Measurements from ENCODE around the gene PAPSS1. TPM values are rescaled to one million over a fixed set of nuclear protein-coding genes. Genes with fewer than 3 reads are reported as not detected.
A peak's percentile ranks its signal among the peaks of the same experiment; 100 is the strongest.

The PAPSS1 gene
- total RNA-seq, 1 donor from 2014 or later = 54.9 TPM

DNA sequence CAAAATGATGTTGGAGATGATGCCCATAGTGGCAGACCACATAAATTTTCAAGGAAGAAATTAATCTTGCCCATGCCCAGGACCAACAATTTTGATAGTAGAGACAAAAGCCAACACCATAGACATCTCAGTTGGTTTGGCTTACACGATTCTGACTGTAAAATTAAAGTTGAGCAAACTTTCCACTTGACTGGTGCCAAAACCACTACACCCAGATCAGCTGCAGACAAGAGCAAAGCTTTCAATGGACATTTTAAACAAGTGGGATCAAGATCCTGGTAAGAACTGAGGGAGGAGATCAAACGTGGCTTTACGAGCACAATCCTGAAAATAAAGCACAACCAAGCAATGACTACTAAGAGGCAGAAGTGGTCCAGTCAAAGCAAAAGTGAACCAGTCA, 90.7 kb downstream of the PAPSS1 start:
- peak; percentile 15 for DNase-seq (ENCODE audit: low spot score)

- no peak for DNase-seq (ENCODE audit: low spot score)
Observed at GRCh38 chr4:107625391-107625902, 94.6 kb downstream of the PAPSS1 start.

DNA sequence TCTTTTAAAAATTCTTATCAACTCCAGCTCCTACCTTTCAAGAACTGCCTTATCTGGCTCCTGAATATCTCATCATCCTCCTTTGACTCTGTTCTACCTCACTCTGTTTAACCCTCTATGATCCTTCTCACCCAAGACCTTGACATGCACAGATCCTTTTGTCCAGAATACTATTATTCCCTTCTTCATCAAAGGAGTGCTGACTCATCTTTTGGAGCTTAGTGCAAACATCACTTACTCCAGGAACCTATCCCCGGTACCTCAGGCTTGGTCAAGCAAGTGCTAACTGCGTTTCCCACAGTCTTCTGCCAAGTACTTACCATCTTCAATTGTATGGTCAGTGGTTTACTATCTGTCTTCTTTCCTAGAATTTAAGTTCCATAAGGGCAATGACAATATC, 96.0 kb downstream of the PAPSS1 start:
- no peak for DNase-seq (ENCODE audit: low spot score)

GRCh38 chr4:107622006-107622405, 98.0 kb downstream of the PAPSS1 start:
- no peak for DNase-seq (ENCODE audit: low spot score)

- DNase-seq (ENCODE audit: low spot score) = no peak
Observed at GRCh38 chr4:107619731-107620130, 100.3 kb downstream of the PAPSS1 start.

DNA sequence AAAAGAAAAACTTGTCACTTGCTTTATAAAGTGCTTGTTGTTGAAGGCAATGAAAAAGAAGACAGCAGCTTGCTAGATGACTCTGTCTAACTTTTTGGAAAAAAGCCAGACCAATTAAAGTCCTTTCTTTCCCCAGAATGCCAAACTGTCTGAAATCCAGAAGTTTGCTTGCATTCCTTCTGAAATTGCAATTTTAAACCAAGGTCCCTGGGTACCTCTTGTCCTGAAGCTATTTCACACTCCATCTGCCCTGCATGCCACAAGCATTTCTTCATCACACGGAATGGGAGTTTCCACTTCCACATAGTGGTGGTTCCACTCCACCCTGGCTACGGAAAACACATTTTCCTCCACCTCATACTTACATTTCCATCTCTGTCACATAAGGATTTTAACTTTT, 101.0 kb downstream of the PAPSS1 start:
- peak; percentile 25 for DNase-seq (ENCODE audit: low spot score)

- no peak for DNase-seq (ENCODE audit: low spot score)
Observed at GRCh38 chr4:107618656-107619055, 101.4 kb downstream of the PAPSS1 start.

DNA sequence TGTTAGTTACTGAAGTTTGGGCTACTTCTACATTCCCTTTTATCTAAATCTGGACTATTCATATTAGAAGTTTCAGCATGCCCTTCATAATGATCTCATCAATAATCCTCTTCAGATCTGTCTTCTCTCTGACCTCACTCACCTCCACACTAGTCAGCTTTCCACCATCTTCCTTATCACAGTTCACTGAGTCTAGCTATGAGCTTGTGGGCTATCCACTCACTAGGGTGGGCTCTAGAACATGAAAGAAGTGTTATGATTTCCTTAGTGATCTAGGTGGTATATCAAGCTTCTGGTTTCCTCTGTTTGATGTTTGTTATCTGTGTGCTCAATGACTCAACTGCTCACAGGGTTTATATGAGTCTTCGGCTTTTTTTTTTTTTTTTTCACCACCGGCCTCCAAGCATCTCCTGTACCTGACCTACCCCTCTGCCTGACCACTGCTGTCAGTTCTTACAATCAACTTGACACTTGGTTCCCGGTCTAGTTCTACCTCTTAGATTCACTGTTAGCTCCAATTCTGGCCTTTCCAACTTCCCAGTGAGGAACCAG, 103.1 kb downstream of the PAPSS1 start:
- no peak for DNase-seq (ENCODE audit: low spot score)

- no peak for DNase-seq (ENCODE audit: low spot score)
Observed at GRCh38 chr4:107615809-107616208, 104.2 kb downstream of the PAPSS1 start.

- DNase-seq (ENCODE audit: low spot score) = no peak
Observed at GRCh38 chr4:107603430-107603829, 116.6 kb downstream of the PAPSS1 start.

- DNase-seq (ENCODE audit: low spot score) = no peak
Observed at GRCh38 chr4:107600983-107601382, 119.1 kb downstream of the PAPSS1 start.

- peak; percentile 22 for DNase-seq (ENCODE audit: low spot score)
Observed at GRCh38 chr4:107600436-107600835, 119.6 kb downstream of the PAPSS1 start.

DNA sequence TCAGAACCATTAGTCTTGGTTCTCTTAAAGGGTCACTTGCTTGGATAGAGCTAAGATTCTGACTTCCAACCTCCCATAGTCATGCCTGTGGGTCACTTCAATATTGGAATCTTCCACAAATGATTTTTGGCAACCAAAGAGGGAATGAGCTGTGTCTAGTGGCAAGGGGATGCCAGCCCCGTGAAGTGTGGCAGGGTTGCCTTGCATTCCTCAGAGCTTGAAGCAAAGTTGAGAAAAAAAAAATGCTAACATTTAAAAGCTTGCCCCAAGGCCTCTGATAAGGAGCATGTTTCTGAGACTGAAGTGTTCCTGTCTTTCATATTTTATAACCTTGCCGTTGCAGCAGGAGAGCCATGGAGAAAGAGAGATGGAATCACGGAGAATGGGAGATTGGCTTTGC, 120.2 kb downstream of the PAPSS1 start:
- DNase-seq (ENCODE audit: low spot score) = peak; percentile 3

DNA sequence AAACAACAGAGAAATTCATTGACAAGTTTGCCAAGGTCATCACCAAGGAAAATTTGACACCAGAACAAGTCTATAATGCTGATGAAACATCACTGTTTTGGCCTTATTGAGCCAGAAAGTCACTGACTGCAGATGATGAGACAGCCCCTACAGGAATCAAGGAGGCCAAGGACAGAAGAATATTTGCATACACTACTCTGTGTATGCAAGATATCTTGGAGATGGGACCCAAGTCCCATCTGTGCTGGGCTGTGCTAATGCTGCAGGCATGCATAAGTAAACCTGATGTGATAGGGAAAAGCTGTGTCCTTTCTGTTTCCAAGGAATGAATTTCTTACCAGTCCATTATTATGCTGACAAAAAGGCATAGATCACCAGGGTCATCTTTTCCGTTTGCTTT, 126.8 kb downstream of the PAPSS1 start:
- DNase-seq (ENCODE audit: low spot score) = no peak

GRCh38 chr4:107592519-107592918, 127.5 kb downstream of the PAPSS1 start:
- DNase-seq (ENCODE audit: low spot score) = no peak

GRCh38 chr4:107589269-107589668, 130.8 kb downstream of the PAPSS1 start:
- no peak for DNase-seq (ENCODE audit: low spot score)

- no peak for DNase-seq (ENCODE audit: low spot score)
Observed at GRCh38 chr4:107586371-107586770, 133.7 kb downstream of the PAPSS1 start.

GRCh38 chr4:107579099-107579498, 140.9 kb downstream of the PAPSS1 start:
- DNase-seq (ENCODE audit: low spot score) = no peak

GRCh38 chr4:107578321-107578720, 141.7 kb downstream of the PAPSS1 start:
- no peak for DNase-seq (ENCODE audit: low spot score)

DNA sequence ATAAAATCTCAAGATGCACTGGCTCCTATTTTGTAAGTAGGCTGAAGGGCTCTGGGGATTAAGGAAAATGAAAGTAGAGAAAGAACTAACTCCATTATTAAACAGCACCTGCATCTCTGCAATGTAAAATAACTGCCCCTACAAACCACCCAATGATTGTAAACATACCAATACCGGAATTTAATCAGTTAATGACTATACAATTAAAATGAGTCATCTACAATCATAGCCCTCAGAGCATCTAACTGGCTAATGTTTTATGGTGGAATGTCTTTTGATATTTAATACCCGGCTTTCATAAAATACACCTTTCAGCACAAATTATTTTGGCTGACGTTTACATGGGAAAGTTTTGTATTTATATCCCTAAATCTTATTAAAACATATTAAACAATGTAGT, 142.3 kb downstream of the PAPSS1 start:
- no peak for DNase-seq (ENCODE audit: low spot score)

GRCh38 chr4:107575243-107575642, 144.8 kb downstream of the PAPSS1 start:
- no peak for DNase-seq (ENCODE audit: low spot score)

- no peak for DNase-seq (ENCODE audit: low spot score)
Observed at GRCh38 chr4:107572281-107572680, 147.8 kb downstream of the PAPSS1 start.

DNA sequence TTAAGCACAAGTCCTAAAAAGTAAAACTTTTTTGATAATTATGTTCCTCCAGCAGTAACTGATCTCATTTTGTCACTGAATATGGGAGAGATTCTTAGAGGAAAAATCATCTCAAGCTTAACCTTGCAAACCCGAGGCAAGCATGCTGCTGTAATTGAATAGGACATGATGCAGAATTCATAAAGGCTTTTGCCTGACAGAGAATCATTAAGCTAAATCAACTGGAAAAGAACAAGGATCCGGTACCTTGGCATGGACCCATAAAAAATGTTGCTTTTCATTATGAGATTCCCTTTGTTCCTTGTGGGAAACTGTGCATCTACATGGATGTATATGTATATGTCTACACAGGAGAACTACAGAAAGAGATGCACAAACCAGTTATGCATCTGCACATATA, 149.1 kb downstream of the PAPSS1 start:
- peak; percentile 41 for DNase-seq (ENCODE audit: low spot score)

DNA sequence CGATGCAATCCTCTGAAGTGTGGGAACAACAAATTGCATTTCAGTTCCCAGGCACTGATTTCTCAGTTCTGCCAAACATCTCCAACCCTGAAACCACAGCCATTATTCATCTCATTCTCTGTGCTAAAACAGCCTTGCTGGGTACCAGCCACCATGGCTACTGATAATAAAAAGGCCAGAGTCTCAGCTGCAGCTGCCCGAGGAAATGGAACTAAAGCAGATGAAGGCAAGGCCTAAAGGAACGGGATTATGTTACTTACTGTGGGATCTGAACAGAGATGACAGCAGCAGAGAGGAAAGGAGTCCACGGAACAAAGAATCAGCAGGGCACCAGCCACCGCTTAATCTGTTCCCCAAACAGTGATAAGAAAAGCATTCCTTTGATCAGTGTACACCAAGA, 155.7 kb downstream of the PAPSS1 start:
- peak; percentile 95 for DNase-seq (ENCODE audit: low spot score)

Measured in umbilical cord (tissue), 2 donors.